H1 (cell line): ENCODE measurements around the gene DLG5. TPM values are rescaled to one million over a fixed set of nuclear protein-coding genes. Genes with fewer than 3 reads are reported as not detected.

ENCODE experiments used
- BRCA1 ChIP-seq: IDR thresholded peaks from 2 replicates; pipeline ENCODE4 v1.6.1; 2012; ENCODE audit warnings: low read depth, low read length, improper control_type of control experiment
- CHD1 ChIP-seq: IDR thresholded peaks from 2 replicates; pipeline ENCODE4 v1.6.1; 2012; ENCODE audit warnings: low read depth, low read length, improper control_type of control experiment
- CREB1 ChIP-seq: IDR thresholded peaks from 2 replicates; pipeline ENCODE4 v1.6.1; 2012; ENCODE audit warnings: inconsistent platforms
- EZH2 ChIP-seq: fragments of 200-600 bp; sonication (generic); IDR thresholded peaks from 2 replicates; pipeline ENCODE4 v1.7.1; 2012; ENCODE audit warnings: low read depth, mild to moderate bottlenecking, moderate library complexity, low read length, inconsistent platforms; ENCODE audit not compliant: severe bottlenecking
- RFX5 ChIP-seq: IDR thresholded peaks from 2 replicates; pipeline ENCODE4 v1.6.1; 2011; ENCODE audit warnings: low read depth, low read length, improper control_type of control experiment, borderline replicate concordance
- SP1 ChIP-seq: IDR thresholded peaks from 2 replicates; pipeline ENCODE4 v1.6.1; 2011; ENCODE audit warnings: low read depth, low read length
- SP2 ChIP-seq: IDR thresholded peaks from 2 replicates; pipeline ENCODE4 v1.6.1; 2012; ENCODE audit warnings: mild to moderate bottlenecking, low read length, inconsistent platforms
- YY1 ChIP-seq: IDR thresholded peaks from 2 replicates; pipeline ENCODE4 v1.6.1; 2011; ENCODE audit warnings: low read depth, mild to moderate bottlenecking, low read length
- polyA plus RNA-seq, 7 experiments: library from polyadenylated mRNA; depleted of rRNA in 3 of 7; stranded (reverse) in 5 of 7; unstranded in 2 of 7; fragments of >200 nt in 5 of 7; fragments of 200-250 nt in 2 of 7; gene quantifications; 1 replicate in 5 of 7; 2 replicates in 1 of 7; 4 replicates in 1 of 7; pipeline versions ENCODE4 v1.2.1 to v1.2.3, GENCODE V29; 2011 to 2013; ENCODE audit warnings: missing spikeins in 2 of 7, mixed read lengths in 2 of 7
- total RNA-seq: library from RNA; stranded (reverse); fragmentation: NEBNext Ultra II Directional; extraction: Animal tissue kit (Norgen Biotek cat#: 25700); gene quantifications from 2 replicates; pipeline ENCODE4 v1.2.1, GENCODE V29; 2021

The DLG5 gene
- total and polyA plus RNA-seq, 2 of the 8 experiments (the other 6 are each of a cell fraction or from before 2014, with no cell fraction given) = 15.6 to 71.4 TPM

DNA sequence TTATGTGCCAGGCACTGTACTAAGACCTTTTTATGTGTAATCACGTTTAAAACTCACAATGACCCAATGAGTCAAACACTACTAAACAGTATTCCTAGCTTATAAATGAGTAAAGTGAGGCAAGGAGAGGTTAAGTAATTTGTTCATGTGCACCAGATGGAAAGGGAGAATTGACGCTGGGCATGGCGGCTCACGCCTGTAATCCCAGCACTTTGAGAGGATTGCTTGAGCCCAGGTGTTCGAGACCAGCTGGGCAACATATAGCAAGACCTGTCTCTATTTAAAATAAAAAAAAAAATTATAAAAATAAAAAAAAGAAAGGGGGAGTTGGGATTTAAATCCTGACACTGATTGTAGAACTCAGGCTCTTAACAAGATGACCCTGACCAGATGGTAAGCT is 46.7 kb upstream of the DLG5 start (continued):
- TF ChIP-seq BRCA1 (no peak), SP2 (no peak), CHD1 (no peak), RFX5 (no peak), SP1 (no peak), EZH2 (no peak), CREB1 (no peak), YY1 (no peak)
